Liver (tissue), 9 donors: Measurements from ENCODE around the gene DIPK1C. TPM values are rescaled to one million over a fixed set of nuclear protein-coding genes. Genes with fewer than 3 reads are reported as not detected.

ENCODE experiments used
- DNase-seq: peaks from one replicate; pipeline ENCODE4 v3.0.0-alpha.2; 2017; ENCODE audit warnings: low spot score
- H3K27ac ChIP-seq, 2 donors: one replicate each; pipeline ENCODE4 v1.7.0; 2013; ENCODE audit warnings: inconsistent platforms in 2 of 2, low read length in 2 of 2, control low read depth in 1 of 2, low read depth in 1 of 2, mild to moderate bottlenecking in 1 of 2
- H3K27me3 ChIP-seq, 4 donors: one replicate each; pipeline versions ENCODE4 v1.6.1 to v1.7.0; 2013; ENCODE audit warnings: low read length in 3 of 4, inconsistent platforms in 1 of 4, mild to moderate bottlenecking in 1 of 4, moderate library complexity in 1 of 4; ENCODE audit not compliant: control insufficient read depth in 4 of 4, insufficient read depth in 4 of 4
- H3K36me3 ChIP-seq, 4 donors: one replicate each; pipeline versions ENCODE4 v1.6.1 to v1.7.0; 2013; ENCODE audit warnings: low read length in 3 of 4, mild to moderate bottlenecking in 3 of 4, low read depth in 1 of 4, moderate library complexity in 1 of 4; ENCODE audit not compliant: control insufficient read depth in 4 of 4, insufficient read depth in 3 of 4
- H3K4me1 ChIP-seq, 4 donors: one replicate each; pipeline versions ENCODE4 v1.6.1 to v1.7.0; 2013; ENCODE audit warnings: low read length in 3 of 4, mild to moderate bottlenecking in 3 of 4, moderate library complexity in 1 of 4; ENCODE audit not compliant: control insufficient read depth in 4 of 4, insufficient read depth in 4 of 4
- H3K4me3 ChIP-seq, 3 donors: one replicate each; pipeline versions ENCODE4 v1.6.1 to v1.7.0; 2013; ENCODE audit warnings: low read length in 3 of 3, control low read depth in 1 of 3, low read depth in 1 of 3, mild to moderate bottlenecking in 1 of 3
- H3K9ac ChIP-seq, 2 donors: one replicate each; pipeline ENCODE4 v1.7.0; 2013; ENCODE audit warnings: low read length in 2 of 2, mild to moderate bottlenecking in 2 of 2, moderate library complexity in 2 of 2, control low read depth in 1 of 2, low read depth in 1 of 2
- H3K9me3 ChIP-seq, 4 donors: one replicate each; pipeline versions ENCODE4 v1.6.1 to v1.7.0; 2013; ENCODE audit warnings: low read length in 3 of 4; ENCODE audit not compliant: control insufficient read depth in 4 of 4
- EGR1 ChIP-seq, 2 donors: IDR thresholded peaks; 2 replicates each; pipeline ENCODE4 v1.6.1; 2016 to 2018; ENCODE audit warnings: antibody characterized with exemption in 2 of 2, low read depth in 2 of 2
- GABPA ChIP-seq, 2 donors: IDR thresholded peaks in 1 of 2; conservative IDR thresholded peaks in 1 of 2; 2 replicates each; pipeline ENCODE4 v1.6.1; 2016; ENCODE audit warnings: antibody characterized with exemption in 2 of 2, mild to moderate bottlenecking in 1 of 2, moderate library complexity in 1 of 2
- HNF4A ChIP-seq, 2 donors: conservative IDR thresholded peaks; 2 replicates each; pipeline ENCODE4 v1.6.1; 2016; ENCODE audit warnings: antibody characterized with exemption in 2 of 2, mild to moderate bottlenecking in 2 of 2
- HNF4G ChIP-seq: IDR thresholded peaks from 2 replicates; pipeline ENCODE4 v1.6.1; 2016; ENCODE audit warnings: antibody characterized with exemption
- JUND ChIP-seq, 2 donors: IDR thresholded peaks; 2 replicates each; pipeline ENCODE4 v1.6.1; 2016; ENCODE audit warnings: antibody characterized with exemption in 2 of 2
- MAX ChIP-seq: IDR thresholded peaks from 2 replicates; pipeline ENCODE4 v1.6.1; 2016; ENCODE audit warnings: antibody characterized with exemption
- NR2F2 ChIP-seq: IDR thresholded peaks from 2 replicates; pipeline ENCODE4 v1.6.1; 2016; ENCODE audit warnings: antibody characterized with exemption
- RXRA ChIP-seq, 2 donors: IDR thresholded peaks; 2 replicates each; pipeline ENCODE4 v1.6.1; 2017 to 2018; ENCODE audit warnings: antibody characterized with exemption in 2 of 2, mild to moderate bottlenecking in 1 of 2
- TAF1 ChIP-seq: conservative IDR thresholded peaks from 2 replicates; pipeline ENCODE4 v1.6.1; 2016; ENCODE audit warnings: antibody characterized with exemption, mild to moderate bottlenecking
- WGBS: extraction: QIAGEN DNeasy Blood & Tissue Kit; methylation state at CpG from one replicate; pipeline ENCODE4 v1.1.7; 2013; 5-methylcytosine and 5-hydroxymethylcytosine counted together
- polyA plus RNA-seq, 2 donors: library from polyadenylated mRNA; stranded (reverse) in 1 of 2; unstranded in 1 of 2; fragments of 200-250 nt in 1 of 2; fragments of >200 nt in 1 of 2; fragmentation: Nextera tagmentation in 1 of 2; extraction: Ambion mirVana in 1 of 2; gene quantifications; one replicate each; pipeline versions ENCODE4 v1.2.1 to v1.2.3, GENCODE V29; 2013 to 2015
- total RNA-seq, 2 donors: library from RNA; depleted of rRNA; stranded (reverse); fragments of >200 nt; gene quantifications; one replicate each; pipeline ENCODE4 v1.2.3, GENCODE V29; 2014
- TF ChIP-seq, protein P1 (sequence below): IDR thresholded peaks from 2 replicates; pipeline ENCODE4 v1.6.1; 2016; ENCODE audit warnings: antibody characterized with exemption
- TF ChIP-seq, protein P2 (sequence below): IDR thresholded peaks from 2 replicates; pipeline ENCODE4 v1.6.1; 2016; ENCODE audit warnings: antibody characterized with exemption
- donor health status: healthy.
- donor health status: healthy.
- donor health status: healthy.
- donor health status: healthy.
- donor health status: healthy.

Gene DIPK1C
- total and polyA plus RNA-seq, 4 donors, result 0.06 to 0.19 (median 0.08) TPM; not detected in 1

GRCh38 chr18:74389991-74390390 lies 67.1 kb downstream of the DIPK1C start:
- no peak overlapping the region for H3K27ac ChIP-seq
- H3K4me1 ChIP-seq, result peaks cover 0 to 3% (median 0%) of the 10 kb centered on the region in 4 donors
- no peak for DNase-seq
- no peaks in the 10 kb centered on the region for H3K9me3 ChIP-seq
- H3K27me3 ChIP-seq, result no peaks in the 10 kb centered on the region
- no peak overlapping the region for H3K4me3 ChIP-seq
- H3K36me3 ChIP-seq, result no peaks in the 10 kb centered on the region
- H3K9ac ChIP-seq, result no peak overlapping the region
- TF ChIP-seq MAX, result no peak
- no peak for TF ChIP-seq JUND (IDR thresholded peaks at IDR 0.05)
- TF ChIP-seq EGR1 (IDR thresholded peaks at IDR 0.05; ENCODE audit: low read depth in 2 of 2), result no peak
- no peak for TF ChIP-seq GABPA (IDR thresholded peaks at IDR 0.05 in 1 of 2, conservative IDR thresholded peaks at IDR 0.05 in 1 of 2)
- TF ChIP-seq HNF4G, result no peak
- TF ChIP-seq, protein P1, sequence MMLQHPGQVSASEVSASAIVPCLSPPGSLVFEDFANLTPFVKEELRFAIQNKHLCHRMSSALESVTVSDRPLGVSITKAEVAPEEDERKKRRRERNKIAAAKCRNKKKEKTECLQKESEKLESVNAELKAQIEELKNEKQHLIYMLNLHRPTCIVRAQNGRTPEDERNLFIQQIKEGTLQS, result no peak
- TF ChIP-seq, protein P2, sequence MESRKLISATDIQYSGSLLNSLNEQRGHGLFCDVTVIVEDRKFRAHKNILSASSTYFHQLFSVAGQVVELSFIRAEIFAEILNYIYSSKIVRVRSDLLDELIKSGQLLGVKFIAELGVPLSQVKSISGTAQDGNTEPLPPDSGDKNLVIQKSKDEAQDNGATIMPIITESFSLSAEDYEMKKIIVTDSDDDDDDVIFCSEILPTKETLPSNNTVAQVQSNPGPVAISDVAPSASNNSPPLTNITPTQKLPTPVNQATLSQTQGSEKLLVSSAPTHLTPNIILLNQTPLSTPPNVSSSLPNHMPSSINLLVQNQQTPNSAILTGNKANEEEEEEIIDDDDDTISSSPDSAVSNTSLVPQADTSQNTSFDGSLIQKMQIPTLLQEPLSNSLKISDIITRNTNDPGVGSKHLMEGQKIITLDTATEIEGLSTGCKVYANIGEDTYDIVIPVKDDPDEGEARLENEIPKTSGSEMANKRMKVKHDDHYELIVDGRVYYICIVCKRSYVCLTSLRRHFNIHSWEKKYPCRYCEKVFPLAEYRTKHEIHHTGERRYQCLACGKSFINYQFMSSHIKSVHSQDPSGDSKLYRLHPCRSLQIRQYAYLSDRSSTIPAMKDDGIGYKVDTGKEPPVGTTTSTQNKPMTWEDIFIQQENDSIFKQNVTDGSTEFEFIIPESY, result no peak
- 96% methylated on average over 20 of the region's 20 CpGs for WGBS

GRCh38 chr18:74389171-74389927 lies 67.8 kb downstream of the DIPK1C start:
- 68% methylated on average over 6 of the region's 6 CpGs for WGBS
- DNase-seq, result no peak
- Histone ChIP-seq H3K9me3 (no peaks in the 10 kb centered on the region), H3K27me3 (no peaks in the 10 kb centered on the region), H3K36me3 (no peaks in the 10 kb centered on the region), H3K4me1 (peaks cover 0 to 3% (median 0%) of the 10 kb centered on the region in 4 donors), H3K27ac (no peak overlapping the region), H3K4me3 (no peak overlapping the region), H3K9ac (no peak overlapping the region)
- TF ChIP-seq NR2F2 (peak; percentile 73), RXRA (IDR thresholded peaks at IDR 0.05) (no peak)

GRCh38 chr18:74388227-74388626 lies 68.9 kb downstream of the DIPK1C start:
- 28% methylated on average over 1 of the region's 1 CpG for WGBS
- DNase-seq, result no peak
- no peaks in the 10 kb centered on the region for H3K36me3 ChIP-seq

DNA sequence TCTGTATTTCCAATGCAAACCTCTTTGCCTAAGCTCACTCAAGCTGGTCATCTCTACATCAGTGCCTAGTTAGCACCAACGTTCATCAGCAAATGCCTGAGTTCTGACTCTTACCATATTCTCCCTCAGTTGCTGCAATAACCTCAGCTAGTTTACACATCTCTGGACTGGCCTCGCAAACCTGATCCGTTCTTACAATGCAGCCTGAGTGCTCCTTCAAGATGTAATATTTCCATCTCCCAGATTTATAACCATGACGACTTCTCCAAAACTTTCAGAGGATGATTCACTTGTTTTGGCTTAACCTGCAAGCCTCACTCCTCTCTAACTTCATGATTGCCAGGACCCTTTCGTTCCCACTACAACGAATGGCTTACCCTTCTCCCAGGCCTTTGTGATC lies 69.7 kb downstream of the DIPK1C start:
- no peaks in the 10 kb centered on the region for H3K27me3 ChIP-seq
- no peak overlapping the region for H3K9ac ChIP-seq
- no peaks in the 10 kb centered on the region for H3K4me1 ChIP-seq
- H3K27ac ChIP-seq, result no peak overlapping the region
- no peaks in the 10 kb centered on the region for H3K36me3 ChIP-seq
- H3K9me3 ChIP-seq, result no peaks in the 10 kb centered on the region
- 90% methylated on average over 6 of the region's 6 CpGs for WGBS
- no peak for DNase-seq
- TF ChIP-seq NR2F2, result no peak
- no peak for TF ChIP-seq JUND (IDR thresholded peaks at IDR 0.05)
- TF ChIP-seq HNF4G, result no peak
- H3K4me3 ChIP-seq, result no peak overlapping the region

More at GRCh38 chr18:74388227-74388626, 68.9 kb downstream of the DIPK1C start:
- H3K9me3 ChIP-seq, result no peaks in the 10 kb centered on the region
- no peak overlapping the region for H3K4me3 ChIP-seq
- H3K9ac ChIP-seq, result no peak overlapping the region
- H3K27me3 ChIP-seq, result no peaks in the 10 kb centered on the region
- TF ChIP-seq TAF1 (no peak), RXRA (IDR thresholded peaks at IDR 0.05) (peak in 1 of 2 donors; percentile 12), HNF4A (conservative IDR thresholded peaks at IDR 0.05) (peak in 1 of 2 donors; percentile 4)
- no peak overlapping the region for H3K27ac ChIP-seq
- H3K4me1 ChIP-seq, result no peaks in the 10 kb centered on the region

Other genes starting within 250 kb of the DIPK1C start
- gene CYB5A, start 165.3 kb downstream of the DIPK1C start, total RNA-seq, result 100 to 1,000 TPM; 277 to 605 TPM
- 1,000 to 10,000 TPM; 1,639 to 2,022 TPM for gene CYB5A, start 165.3 kb downstream of the DIPK1C start, polyA plus RNA-seq
- gene C18orf63, start 141.5 kb downstream of the DIPK1C start, total RNA-seq, result not detected
- not detected for gene C18orf63, start 141.5 kb downstream of the DIPK1C start, polyA plus RNA-seq
- gene CNDP2, start 39.1 kb upstream of the DIPK1C start, total RNA-seq, result 100 to 1,000 TPM in 1 of 2 donors, 10 to 100 TPM in 1; 65.5 to 167 TPM
- gene CNDP2, start 39.1 kb upstream of the DIPK1C start, polyA plus RNA-seq, result 100 to 1,000 TPM; 123 to 159 TPM
- gene CNDP1, start 77.2 kb upstream of the DIPK1C start, total RNA-seq, result 1 to 10 TPM in 1 of 2 donors, under 1 TPM in 1; 0.09 to 8.2 TPM
- gene CNDP1, start 77.2 kb upstream of the DIPK1C start, polyA plus RNA-seq, result 10 to 100 TPM in 1 of 2 donors, 1 to 10 TPM in 1; 3.4 to 21.1 TPM
- 10 to 100 TPM; 10.3 to 16.5 TPM for gene ZNF407, start 140.6 kb upstream of the DIPK1C start, total RNA-seq
- gene ZNF407, start 140.6 kb upstream of the DIPK1C start, polyA plus RNA-seq, result 1 to 10 TPM; 1.9 to 2.8 TPM